Stimulated activated CD8-positive, alpha-beta memory T cell treated with anti-CD3 and anti-CD28 coated beads, Interleukin-15, amount 100 ng/mL, for 48 hours (primary cell): Measurements from ENCODE around the gene PLAC1.

ENCODE experiments used
- DNase-seq, 2 donors: peaks; one replicate each; pipeline ENCODE4 v3.0.0-alpha.2; 2020; ENCODE audit warnings: low read depth in 2 of 2

PLAC1 gene

DNA sequence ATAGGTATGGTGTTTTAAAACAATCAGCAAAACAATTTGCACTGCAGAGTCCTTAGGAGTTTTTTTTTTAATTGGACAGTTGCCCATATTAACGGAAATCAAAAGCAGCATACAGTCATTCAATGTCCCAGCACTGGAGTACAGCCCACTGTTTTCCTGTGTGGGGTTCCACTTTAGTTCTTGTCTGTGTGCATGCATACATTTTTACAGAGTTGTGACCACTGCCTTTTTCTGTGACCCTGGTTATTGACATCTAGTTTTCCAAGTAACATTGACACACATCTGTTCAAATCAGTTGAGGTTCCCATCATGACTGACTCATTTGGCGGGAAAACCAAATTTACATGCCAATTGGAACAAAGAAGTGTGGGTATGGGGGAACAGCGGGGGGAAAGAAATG, 115.0 kb downstream of the PLAC1 start:
- DNase-seq: no peak

DNA sequence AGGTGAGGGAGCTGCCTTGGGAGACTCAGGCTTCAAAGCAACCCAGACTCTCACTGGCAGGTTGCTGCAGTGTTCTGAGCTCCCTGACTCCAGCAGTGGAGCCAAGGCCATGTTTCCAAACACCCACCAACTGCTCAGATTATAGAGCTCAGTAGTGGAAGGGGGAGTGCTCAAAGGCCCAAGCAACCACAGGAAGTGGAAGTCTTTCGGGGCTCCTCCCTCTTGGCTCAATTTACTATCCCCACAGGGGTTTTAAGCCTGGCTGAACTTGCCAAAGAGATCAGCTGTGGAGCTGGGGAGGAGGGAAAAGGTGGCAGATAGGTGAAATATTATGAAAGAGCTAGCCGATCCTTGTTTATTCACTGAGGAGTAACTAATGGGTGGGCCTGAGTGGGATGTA, 115.8 kb downstream of the PLAC1 start:
- DNase-seq: no peak

DNA sequence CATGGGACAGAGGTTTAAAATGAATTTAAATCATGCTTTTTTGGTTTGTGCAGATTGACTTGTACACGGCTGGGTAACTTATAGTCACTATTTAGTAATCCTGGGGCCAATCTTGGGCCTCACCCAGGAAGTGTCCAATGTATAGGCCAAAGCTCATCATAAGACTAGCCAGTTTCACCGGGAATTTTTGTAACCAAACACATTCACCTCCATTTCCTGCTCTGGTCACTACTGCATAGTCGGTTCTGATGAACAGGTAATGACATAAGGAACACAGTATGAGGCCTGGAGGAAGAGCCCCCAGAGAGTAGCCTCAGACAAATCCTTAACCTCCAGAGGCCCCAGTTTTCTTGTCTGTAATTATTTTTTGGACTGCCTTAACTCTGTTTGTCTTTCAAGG, 116.4 kb downstream of the PLAC1 start:
- DNase-seq: no peak

DNA sequence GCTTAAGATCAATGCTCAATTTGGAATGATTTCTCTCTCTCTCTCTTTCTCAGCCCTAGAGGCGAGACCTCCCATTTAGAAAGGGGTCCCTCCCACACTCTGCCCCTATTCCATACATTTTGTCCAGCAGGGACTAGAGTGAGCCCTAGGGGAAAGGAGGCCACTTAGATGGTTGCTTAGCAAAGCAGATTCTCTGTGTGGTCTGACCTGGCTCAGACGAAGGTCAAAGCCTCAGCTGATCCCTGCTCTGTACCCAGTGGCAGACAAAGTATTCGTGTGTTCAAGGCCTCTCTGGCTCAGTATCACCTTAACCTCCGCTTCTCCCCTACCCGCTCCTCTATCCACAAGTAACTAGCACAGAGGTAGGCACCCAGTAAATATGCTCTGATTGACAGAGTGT, 120.0 kb downstream of the PLAC1 start:
- no peak for DNase-seq

DNA sequence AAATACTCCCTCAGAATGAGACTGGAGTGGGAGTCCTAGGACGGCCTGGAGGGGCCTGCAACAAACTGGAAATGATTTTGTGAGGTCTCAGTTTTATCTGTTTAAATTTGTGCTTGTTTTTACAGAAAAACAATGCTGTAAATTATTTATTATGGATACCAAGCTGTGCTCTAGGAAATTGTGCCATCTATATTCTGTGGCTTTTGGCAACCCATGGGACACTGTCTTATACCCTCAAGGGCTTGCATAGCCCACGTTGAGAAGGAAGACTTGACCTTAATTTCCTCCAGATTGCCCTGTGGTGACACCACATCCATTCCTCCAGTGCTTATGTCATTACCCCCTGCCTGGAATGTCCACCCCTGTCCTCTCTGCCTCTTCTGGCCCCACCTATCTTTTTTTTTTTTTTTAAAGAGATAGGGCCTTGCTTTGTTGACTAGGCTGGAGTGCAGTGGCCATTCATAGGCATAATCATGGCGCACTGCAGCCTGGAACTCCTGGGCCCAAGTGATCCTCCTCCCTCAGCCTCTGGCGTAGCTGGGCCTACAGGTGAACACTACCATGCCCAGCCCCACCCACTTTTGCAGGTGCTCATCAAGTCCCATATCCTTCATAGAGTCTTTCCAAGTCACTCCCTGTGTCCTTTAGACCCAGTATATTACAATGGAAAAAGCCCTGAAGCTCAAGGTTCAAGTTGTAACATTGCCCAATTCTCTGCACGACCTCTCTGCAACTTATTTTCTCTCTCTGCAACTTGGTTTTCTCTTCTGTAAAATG, 120.9 kb downstream of the PLAC1 start:
- DNase-seq: no peak

DNA sequence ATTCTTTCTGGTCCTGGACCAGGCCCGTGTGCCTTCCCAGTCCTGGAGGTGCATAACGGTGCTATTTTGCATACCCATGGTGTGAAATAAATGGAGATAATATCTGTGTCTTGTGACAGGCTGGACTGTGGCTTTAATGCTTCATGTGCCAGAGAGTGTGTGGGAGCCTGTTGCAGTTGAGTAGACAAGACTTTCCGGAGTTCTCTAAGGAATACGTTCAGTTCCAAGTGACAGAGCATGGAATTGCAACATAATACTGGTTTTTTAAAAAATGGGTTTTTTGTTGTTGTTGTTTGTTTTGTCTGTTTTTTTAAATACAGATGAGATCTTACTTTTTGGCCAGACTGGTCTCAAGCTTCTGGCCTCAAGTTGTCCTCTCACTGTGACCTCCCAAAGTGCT, 124.3 kb downstream of the PLAC1 start:
- no peak for DNase-seq

DNA sequence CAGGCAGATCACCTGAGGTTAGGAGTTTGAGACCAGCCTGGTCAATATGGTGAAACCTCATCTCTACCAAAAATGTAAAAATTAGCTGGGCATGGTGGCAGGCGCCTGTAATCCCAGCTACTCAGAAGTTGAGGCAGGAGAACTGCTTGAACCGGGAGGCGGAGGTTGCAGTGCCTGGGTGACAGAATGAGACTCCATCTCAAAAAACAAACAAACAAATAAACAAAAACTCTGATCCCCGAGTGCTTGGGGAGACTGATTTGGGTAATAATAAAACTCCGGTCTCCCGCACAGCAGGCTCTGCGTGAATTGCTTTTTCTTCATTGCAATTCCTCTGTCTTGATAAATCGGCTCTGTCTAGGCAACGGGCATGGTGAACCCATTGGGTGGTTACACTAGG, 124.9 kb downstream of the PLAC1 start:
- DNase-seq: no peak

DNA sequence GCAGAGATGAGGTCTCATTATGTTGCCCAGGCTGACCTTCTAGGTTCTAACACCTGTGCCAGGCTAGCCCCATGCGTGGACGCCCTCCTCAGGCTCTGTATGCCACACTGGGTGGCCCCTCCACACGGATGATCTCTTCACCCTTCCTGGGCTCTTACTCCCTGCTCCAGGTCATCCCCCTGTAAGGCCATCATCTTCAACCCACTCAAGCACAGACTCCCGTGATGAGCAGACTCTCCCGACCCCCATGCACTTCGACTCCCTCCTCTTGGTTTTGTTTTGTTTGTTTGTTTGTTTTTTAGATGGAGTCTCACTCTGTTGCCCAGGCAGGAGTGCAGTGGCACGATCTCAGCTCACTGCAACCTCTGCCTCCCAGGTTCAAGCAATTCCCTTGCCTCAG, 127.4 kb downstream of the PLAC1 start:
- DNase-seq: no peak

DNA sequence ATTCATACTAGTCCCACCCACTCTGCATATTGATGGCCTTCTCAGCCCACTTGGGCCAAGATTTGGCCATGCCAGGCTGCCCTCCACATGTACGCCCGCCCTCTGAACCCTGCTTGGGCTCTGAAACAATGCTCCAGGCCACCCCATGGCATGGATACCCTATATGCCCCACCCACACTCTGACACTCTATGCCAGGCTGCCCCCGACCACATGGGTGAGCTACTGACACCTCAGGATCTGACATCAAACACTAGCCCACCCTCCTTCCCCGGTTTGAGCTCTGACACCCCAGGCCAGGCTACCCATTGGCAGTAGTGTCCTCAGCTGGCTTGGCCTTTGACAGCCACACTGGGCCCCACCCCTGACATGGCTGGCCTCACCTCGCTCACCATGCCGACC, 128.8 kb downstream of the PLAC1 start:
- no peak for DNase-seq

DNA sequence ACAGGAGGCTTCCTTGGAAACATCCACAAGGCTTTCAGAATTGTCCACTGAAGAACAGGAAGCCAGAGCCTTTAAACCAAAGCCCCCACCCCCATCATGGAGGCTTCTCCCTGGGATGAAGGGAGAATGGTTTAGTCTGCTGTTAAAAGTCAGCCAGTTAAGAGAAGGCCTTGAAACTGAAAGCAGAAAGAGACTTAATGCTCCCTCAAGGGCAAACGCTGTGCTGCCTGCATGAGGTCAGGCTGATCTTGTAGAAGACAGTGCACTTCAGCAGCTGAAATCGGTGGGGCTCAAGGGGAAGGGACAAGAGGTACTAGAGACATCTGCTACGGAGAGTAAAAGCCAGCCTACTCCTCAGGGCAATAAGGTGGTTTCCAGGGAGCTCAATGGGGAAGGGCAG, 129.3 kb downstream of the PLAC1 start:
- no peak for DNase-seq

DNA sequence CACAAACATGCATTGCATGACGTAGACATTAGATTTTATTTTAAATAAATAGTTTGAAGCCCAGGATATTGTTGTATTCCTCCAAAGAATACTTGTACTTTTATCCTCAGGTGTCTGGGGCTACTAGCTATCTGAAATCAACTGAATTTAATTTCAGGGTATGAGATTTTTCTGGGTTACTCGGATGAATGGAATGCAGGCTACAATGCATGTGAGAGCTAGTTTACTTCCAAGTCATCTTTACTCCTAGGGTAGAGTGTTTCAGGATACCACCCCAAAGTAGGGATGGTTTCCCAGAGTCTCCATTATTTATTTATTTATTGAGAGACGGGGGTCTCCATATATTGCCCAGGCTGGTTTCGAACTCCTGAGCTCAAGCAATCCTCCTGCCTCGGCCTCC, 131.9 kb downstream of the PLAC1 start:
- DNase-seq: no peak

DNA sequence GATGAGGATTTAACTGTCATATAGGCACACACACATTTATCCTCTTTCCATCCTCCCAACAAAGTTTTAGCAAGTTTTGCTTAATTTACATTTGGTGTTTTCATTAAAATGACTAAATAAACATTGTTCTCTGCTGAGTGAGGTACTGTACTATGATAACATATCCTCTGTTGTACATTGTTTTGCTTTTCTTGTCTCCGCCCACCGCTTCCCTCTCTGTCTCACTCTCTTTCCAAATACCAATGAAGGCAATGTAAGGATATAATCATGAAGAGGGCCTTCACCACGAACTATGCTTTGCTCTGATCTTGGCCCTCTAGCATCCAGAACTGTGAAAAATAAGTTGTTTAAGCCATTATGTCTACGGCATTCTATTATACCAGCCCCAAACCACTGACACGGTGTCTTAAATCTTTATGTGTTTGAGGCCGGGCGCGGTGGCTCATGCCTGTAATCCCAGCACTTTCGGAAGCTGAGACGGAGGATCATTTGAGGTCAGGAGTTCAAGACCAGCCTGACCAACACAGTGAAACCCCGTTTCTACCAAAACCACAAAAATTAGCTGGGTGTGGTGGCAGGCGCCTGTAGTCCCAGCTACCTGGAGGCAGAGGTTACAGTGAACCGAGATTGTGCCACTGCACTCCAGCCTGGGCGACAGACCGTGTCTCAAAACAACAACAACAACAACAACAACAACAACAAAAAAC, 133.0 kb downstream of the PLAC1 start:
- no peak for DNase-seq

DNA sequence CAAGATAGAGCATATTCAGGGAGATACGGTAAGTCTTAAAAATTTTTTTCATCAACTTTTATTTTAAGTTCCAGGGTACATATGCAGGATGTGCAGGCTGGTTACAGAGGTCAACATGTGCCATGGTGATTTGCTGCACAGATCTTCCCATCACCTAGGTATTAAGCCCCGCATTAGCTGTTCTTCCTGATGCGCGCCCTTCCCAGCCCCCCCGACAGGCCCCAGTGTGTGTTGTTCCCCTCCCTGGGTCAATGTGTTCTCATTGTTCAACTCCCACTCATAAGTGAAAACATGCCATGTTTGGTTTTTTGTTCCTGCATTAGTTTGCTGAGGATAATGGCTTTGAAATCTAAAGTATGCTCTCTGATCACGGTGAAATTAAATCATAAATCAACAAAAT, 134.1 kb downstream of the PLAC1 start:
- DNase-seq: no peak

DNA sequence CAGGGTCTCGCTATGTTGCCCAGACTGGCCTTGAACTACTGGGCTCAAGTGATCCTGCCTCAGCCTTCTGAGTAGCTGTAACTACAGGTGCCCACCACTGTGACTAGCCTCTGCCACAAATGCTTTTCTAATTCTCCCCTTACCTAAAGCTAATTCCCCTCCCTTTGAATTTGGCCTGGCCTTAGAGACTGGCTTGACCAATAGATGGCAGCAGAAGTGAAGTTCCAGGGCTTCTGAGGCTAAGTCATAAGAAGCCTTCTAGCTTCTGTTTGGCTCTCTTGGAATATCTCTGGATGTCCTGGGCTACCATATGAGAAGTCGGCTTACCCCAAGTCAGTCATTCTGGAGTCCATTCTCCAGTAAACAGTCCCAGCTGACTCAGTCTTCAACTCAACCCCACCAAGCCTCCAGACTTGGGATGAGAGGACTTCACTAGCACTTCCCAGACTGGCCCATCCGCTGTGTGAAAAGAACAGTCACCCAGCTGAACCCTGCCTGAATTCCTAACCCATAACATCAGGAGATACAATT, 137.3 kb downstream of the PLAC1 start:
- DNase-seq: no peak
